Endothelial cell of umbilical vein (primary cell): ENCODE measurements around the gene WNT4. TPM values are rescaled to one million over a fixed set of nuclear protein-coding genes. Genes with fewer than 3 reads are reported as not detected.

Experiments used
- Bru-seq: library from RNA; stranded (reverse); fragments of 400-500 nt; gene quantifications from one replicate; lab custom pipeline; 2021; lab: Mats Ljungman, UMichigan
- BruChase-seq, 2 experiments: library from RNA; stranded (reverse); fragments of 400-500 nt; gene quantifications; one replicate each; lab custom pipeline; 2021; lab: Mats Ljungman, UMichigan
- BruUV-seq: library from RNA; stranded (reverse); fragments of 400-500 nt; replicated peaks from 2 replicates; lab custom pipeline; 2021; lab: Mats Ljungman, UMichigan
- CTCF ChIA-PET: fragments of 300-600, 350-600 bp; sonication (Branson Sonifier 250); formaldehyde crosslinking; loops from one replicate; lab custom pipeline; 2021; ENCODE audit warnings: antibody characterized with exemption, inconsistent platforms; lab: Charles Lee
- POLR2A ChIA-PET: fragments of 300-600, 350-600 bp; sonication (Branson Sonifier 250); formaldehyde crosslinking; loops from one replicate; lab custom pipeline; 2021; ENCODE audit warnings: antibody characterized with exemption, inconsistent platforms; lab: Charles Lee
- DNase-seq: peaks from one replicate; pipeline ENCODE4 v3.0.0-alpha.2; 2011; ENCODE audit warnings: low read depth, low spot score
- FAIRE-seq: peaks from 2 replicates; lab custom pipeline; 2011; peaks lifted over from hg19 to GRCh38; lab: Jason Lieb, UNC
- H2AFZ ChIP-seq: 2 replicates; pipeline ENCODE4 v1.6.0; 2012; ENCODE audit warnings: low read depth, low read length, control low read depth, inconsistent platforms
- H3K27ac ChIP-seq: 2 replicates; pipeline ENCODE4 v1.5.1; 2011; ENCODE audit warnings: low read depth, mild to moderate bottlenecking, control low read depth, low read length, moderate library complexity; ENCODE audit not compliant: insufficient read depth
- H3K27me3 ChIP-seq, 2 experiments: 2 replicates each; pipeline versions ENCODE4 v1.6.0 to v1.6.1; 2011; ENCODE audit warnings: low read length in 2 of 2, mixed read lengths in 1 of 2; ENCODE audit not compliant: control insufficient read depth in 2 of 2, insufficient read depth in 2 of 2
- H3K36me3 ChIP-seq, 2 experiments: 2 replicates in 1 of 2; 3 replicates in 1 of 2; pipeline ENCODE4 v1.5.1; 2011; ENCODE audit warnings: low read length in 2 of 2, mild to moderate bottlenecking in 1 of 2, moderate library complexity in 1 of 2; ENCODE audit not compliant: control insufficient read depth in 2 of 2, insufficient read depth in 2 of 2; ENCODE audit errors: extremely low read depth in 1 of 2
- H3K4me1 ChIP-seq: 3 replicates; pipeline ENCODE4 v1.5.1; 2011; ENCODE audit warnings: mild to moderate bottlenecking, low read length; ENCODE audit not compliant: control insufficient read depth, insufficient read depth; ENCODE audit errors: extremely low read depth
- H3K4me2 ChIP-seq: 2 replicates; pipeline ENCODE4 v1.6.1; 2011; ENCODE audit warnings: low read length, control low read depth, mixed read lengths; ENCODE audit not compliant: insufficient read depth
- H3K4me3 ChIP-seq, 3 experiments: fragments of 200-600 bp in 1 of 3; sonication (generic), shearing (Covaris generic) in 1 of 3; replicated peaks in 1 of 3; 2 replicates each; pipeline ENCODE4 v1.5.1; 2011 to 2016; ENCODE audit warnings: control low read depth in 3 of 3, low read length in 3 of 3, mild to moderate bottlenecking in 2 of 3, inconsistent platforms in 1 of 3, low read depth in 1 of 3, moderate library complexity in 1 of 3; ENCODE audit not compliant: insufficient read depth in 1 of 3
- H3K79me2 ChIP-seq: 2 replicates; pipeline ENCODE4 v1.6.0; 2012; ENCODE audit warnings: low read length, inconsistent platforms; ENCODE audit not compliant: control insufficient read depth, insufficient read depth
- H3K9ac ChIP-seq: replicated peaks from 2 replicates; pipeline ENCODE3; 2011; ENCODE audit warnings: low read length, control low read depth; ENCODE audit not compliant: insufficient read depth; ENCODE audit errors: extremely low read depth
- H3K9me1 ChIP-seq: replicated peaks from 3 replicates; pipeline ENCODE4 v1.6.0; 2011; ENCODE audit warnings: mild to moderate bottlenecking, low read length; ENCODE audit not compliant: control insufficient read depth, insufficient read depth; ENCODE audit errors: extremely low read depth
- H3K9me3 ChIP-seq: replicated peaks from 2 replicates; pipeline ENCODE4 v1.5.1; 2012; ENCODE audit warnings: low read length, inconsistent platforms; ENCODE audit not compliant: control insufficient read depth, insufficient read depth
- H4K20me1 ChIP-seq: replicated peaks from 2 replicates; pipeline ENCODE3; 2011; ENCODE audit warnings: mild to moderate bottlenecking, low read length; ENCODE audit not compliant: control insufficient read depth, insufficient read depth; ENCODE audit errors: extremely low read depth
- EZH2 ChIP-seq: IDR thresholded peaks from 2 replicates; pipeline ENCODE4 v1.6.1; 2012; ENCODE audit warnings: borderline replicate concordance, low read depth, mild to moderate bottlenecking, moderate library complexity, low read length, inconsistent platforms; ENCODE audit not compliant: severe bottlenecking
- GATA2 ChIP-seq: IDR thresholded peaks from 2 replicates; pipeline ENCODE4 v1.7.0; 2011; ENCODE audit warnings: low read depth, mild to moderate bottlenecking, moderate library complexity, mixed read lengths, low read length; ENCODE audit not compliant: insufficient read length, insufficient read depth
- JUN ChIP-seq: IDR thresholded peaks from 2 replicates; pipeline ENCODE4 v1.6.1; 2011; ENCODE audit warnings: borderline replicate concordance, low read depth; ENCODE audit not compliant: insufficient read length, insufficient read depth
- POLR2AphosphoS5 ChIP-seq: IDR thresholded peaks from 2 replicates; pipeline ENCODE4 v1.6.1; 2012; ENCODE audit warnings: low read depth, mild to moderate bottlenecking, control low read depth, low read length, moderate library complexity; ENCODE audit not compliant: insufficient read depth
- dilution Hi-C: fragments of 300-500 bp; cut with MboI; formaldehyde crosslinking; loops from one replicate; pipeline ENCODE4 v1.15.0; 2019; ENCODE audit warnings: low sequenced_read_pairs; ENCODE audit not compliant: extremely low pct_ligation_motif_present
- intact Hi-C: fragments of 100-400 bp; cut with micrococcal nuclease; formaldehyde crosslinking; loops from one replicate; pipeline ENCODE4 v1.10.0; 2022
- long read RNA-seq: library from polyadenylated mRNA; stranded (forward); transcript quantifications from one replicate; pipeline ENCODE4 v2.0.0, GENCODE V29; 2021
- polyA minus RNA-seq, 3 experiments: library from RNA; depleted of rRNA, polyadenylated mRNA; stranded (reverse); fragments of >200 nt; gene quantifications; 1 replicate in 1 of 3; 2 replicates in 2 of 3; pipeline ENCODE4 v1.2.3, GENCODE V29; 2011
- polyA plus RNA-seq, 4 experiments: library from polyadenylated mRNA; depleted of rRNA in 3 of 4; stranded (reverse) in 3 of 4; unstranded in 1 of 4; fragments of >200 nt; gene quantifications; 2 replicates each; pipeline versions ENCODE4 v1.2.1 to v1.2.3, GENCODE V29; 2011 to 2012; ENCODE audit warnings: missing spikeins in 1 of 4
- total RNA-seq: library from RNA; stranded (reverse); gene quantifications from 2 replicates; pipeline ENCODE4 v1.2.3, GENCODE V29; 2021
- TF ChIP-seq, protein P1 (sequence below), 2 donors: IDR thresholded peaks; 1 replicate in 1 of 2; 2 replicates in 1 of 2; pipeline ENCODE4 v1.5.1; 2011; ENCODE audit warnings: low read length in 2 of 2, mild to moderate bottlenecking in 2 of 2, moderate library complexity in 2 of 2, control low read depth in 1 of 2, inconsistent platforms in 1 of 2, low read depth in 1 of 2; ENCODE audit not compliant: insufficient read depth in 1 of 2; ENCODE audit errors: extremely low read depth in 1 of 2

The WNT4 gene
- total RNA-seq (not detected in 2 replicates), polyA plus RNA-seq (0.06 and 0.08 TPM in 2 replicates), polyA minus RNA-seq (0.06 and 0.10 TPM in 2 replicates), Bru-seq, nascent RNA (percentile 9 among the genes with signal in this experiment), BruChase-seq, experiment 1, labeled RNA remaining after a 6-hour chase (percentile 10 among the genes with signal in this experiment), BruChase-seq, experiment 2, labeled RNA remaining after a 2-hour chase (percentile 9 among the genes with signal in this experiment)
- polyA plus RNA-seq (2011; cell fraction: cytosol; rRNA removed) = 0.04 and 0.06 TPM in 2 replicates
- 0.14 TPM in 1 of 2 replicates, not detected in the other for polyA plus RNA-seq (2011; cell fraction: nucleus; rRNA removed)
- 0.15 and 0.16 TPM in 2 replicates for polyA plus RNA-seq (2012)
- polyA minus RNA-seq (2011; cell fraction: cytosol; rRNA and poly(A)+ RNA removed) = not detected
- polyA minus RNA-seq (2011; cell fraction: nucleus; rRNA and poly(A)+ RNA removed) = not detected in 2 replicates
- long read RNA-seq, partial matches to known transcripts = 0 of 1 reads
- long read RNA-seq, other reads (novel, unspliced or antisense) = 0 of 1 reads

DNA sequence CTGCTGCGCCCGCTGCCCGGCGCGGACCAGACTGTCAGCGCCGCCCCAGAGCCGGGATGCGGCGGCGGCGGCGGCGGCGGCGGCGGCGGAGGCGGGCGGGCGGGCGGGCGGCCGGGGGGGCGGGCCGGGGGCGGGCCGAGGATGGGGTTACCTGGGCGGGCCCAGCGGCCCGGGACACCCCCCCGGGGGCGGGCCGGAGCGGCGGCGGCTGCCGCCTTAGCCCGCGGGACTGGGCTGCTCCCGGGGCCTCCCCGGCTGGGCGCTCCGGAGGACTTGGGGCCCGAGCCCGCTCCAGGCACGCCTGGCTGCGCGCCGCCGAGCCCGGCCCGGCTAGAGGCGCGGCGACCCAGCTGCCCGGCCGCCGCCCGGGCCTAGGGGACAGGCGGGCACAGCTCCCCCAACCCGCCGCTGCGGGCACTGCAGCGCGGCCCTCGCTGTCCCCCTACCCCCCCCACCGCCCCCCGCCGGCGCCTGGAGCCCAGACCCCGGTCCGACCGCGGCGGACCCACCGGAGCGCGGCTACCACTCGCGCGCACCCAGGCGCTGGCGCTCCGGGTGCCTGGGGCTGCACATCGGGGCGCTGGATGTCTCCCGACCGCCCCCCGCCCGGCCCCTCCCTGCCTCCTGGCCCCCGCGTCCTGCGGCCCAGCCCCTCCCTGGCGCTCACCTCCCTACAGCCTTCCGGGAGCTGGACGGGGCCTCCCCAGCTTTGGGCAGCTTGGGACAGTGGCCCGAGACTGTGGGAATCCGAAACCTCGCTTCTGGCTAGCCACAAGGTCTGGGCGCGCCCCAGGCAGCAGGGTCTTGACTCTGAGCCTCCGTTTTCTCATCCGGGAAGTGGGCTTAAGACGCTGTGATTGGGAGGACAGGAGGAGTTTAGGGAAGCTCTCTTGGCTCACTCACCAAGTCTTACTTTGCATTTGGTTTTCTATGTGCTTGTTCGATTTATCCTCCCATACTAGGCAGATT lies at the start of gene WNT4:
WNT4 (minus strand) TSS at position 33 of the 969 bp plus-strand sequence. CDS start 175 bp downstream, outside the sequence.
- peak within 1 kb of the TSS; percentile 38 for H3K4me2 ChIP-seq

More for the DNA sequence above, at the start of gene WNT4:
- BruUV-seq = no TSS peak
- intact Hi-C loops (no loop called here), dilution Hi-C loops (no loop called here)
- no peak within 1 kb of the TSS for H3K27ac ChIP-seq
- ChIA-PET CTCF (interaction anchor here (0.7 to 6.3 kb wide), 6 partner anchors 9 to 273 kb away, joined by 4 to 54 read pairs (median 4); no protein-coding TSS in a partner anchor), POLR2A (no interaction called here)
- H3K27me3 ChIP-seq = peaks cover 28 to 44% of the 10 kb centered on the region in 2 experiments
- no peaks in the 10 kb centered on the region for H4K20me1 ChIP-seq
- DNase-seq (no peak), FAIRE-seq (no peak)
- TF ChIP-seq JUN (no peak), GATA2 (no peak), EZH2 (peak; percentile 51), POLR2AphosphoS5 (no peak)
- TF ChIP-seq, protein P1, sequence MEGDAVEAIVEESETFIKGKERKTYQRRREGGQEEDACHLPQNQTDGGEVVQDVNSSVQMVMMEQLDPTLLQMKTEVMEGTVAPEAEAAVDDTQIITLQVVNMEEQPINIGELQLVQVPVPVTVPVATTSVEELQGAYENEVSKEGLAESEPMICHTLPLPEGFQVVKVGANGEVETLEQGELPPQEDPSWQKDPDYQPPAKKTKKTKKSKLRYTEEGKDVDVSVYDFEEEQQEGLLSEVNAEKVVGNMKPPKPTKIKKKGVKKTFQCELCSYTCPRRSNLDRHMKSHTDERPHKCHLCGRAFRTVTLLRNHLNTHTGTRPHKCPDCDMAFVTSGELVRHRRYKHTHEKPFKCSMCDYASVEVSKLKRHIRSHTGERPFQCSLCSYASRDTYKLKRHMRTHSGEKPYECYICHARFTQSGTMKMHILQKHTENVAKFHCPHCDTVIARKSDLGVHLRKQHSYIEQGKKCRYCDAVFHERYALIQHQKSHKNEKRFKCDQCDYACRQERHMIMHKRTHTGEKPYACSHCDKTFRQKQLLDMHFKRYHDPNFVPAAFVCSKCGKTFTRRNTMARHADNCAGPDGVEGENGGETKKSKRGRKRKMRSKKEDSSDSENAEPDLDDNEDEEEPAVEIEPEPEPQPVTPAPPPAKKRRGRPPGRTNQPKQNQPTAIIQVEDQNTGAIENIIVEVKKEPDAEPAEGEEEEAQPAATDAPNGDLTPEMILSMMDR (IDR thresholded peaks at IDR 0.05; ENCODE audit: extremely low read depth in 1 of 2, insufficient read depth in 1 of 2, low read depth in 1 of 2, low read length in 2 of 2) = peak in 1 of 2 donors; percentile 15
- no peak within 1 kb of the TSS for H3K9ac ChIP-seq
- H3K9me1 ChIP-seq = no peaks in the 10 kb centered on the region
- peak within 1 kb of the TSS in 1 of 3 experiments; percentile 12 for H3K4me3 ChIP-seq
- H3K4me1 ChIP-seq = peaks cover 4% of the 10 kb centered on the region
- H3K79me2 ChIP-seq = no peaks in the 10 kb centered on the region
- no peaks in the 10 kb centered on the region for H3K36me3 ChIP-seq
- H3K9me3 ChIP-seq = no peaks in the 10 kb centered on the region
- H2AFZ ChIP-seq = no peak within 1 kb of the TSS
